MV-4-11 (cell line): ENCODE measurements around the gene MFRP.

ENCODE experiments used
- DNase-seq: peaks from one replicate; lab custom pipeline; 2025; lab: John Stamatoyannopoulos, UW

MFRP gene

DNA sequence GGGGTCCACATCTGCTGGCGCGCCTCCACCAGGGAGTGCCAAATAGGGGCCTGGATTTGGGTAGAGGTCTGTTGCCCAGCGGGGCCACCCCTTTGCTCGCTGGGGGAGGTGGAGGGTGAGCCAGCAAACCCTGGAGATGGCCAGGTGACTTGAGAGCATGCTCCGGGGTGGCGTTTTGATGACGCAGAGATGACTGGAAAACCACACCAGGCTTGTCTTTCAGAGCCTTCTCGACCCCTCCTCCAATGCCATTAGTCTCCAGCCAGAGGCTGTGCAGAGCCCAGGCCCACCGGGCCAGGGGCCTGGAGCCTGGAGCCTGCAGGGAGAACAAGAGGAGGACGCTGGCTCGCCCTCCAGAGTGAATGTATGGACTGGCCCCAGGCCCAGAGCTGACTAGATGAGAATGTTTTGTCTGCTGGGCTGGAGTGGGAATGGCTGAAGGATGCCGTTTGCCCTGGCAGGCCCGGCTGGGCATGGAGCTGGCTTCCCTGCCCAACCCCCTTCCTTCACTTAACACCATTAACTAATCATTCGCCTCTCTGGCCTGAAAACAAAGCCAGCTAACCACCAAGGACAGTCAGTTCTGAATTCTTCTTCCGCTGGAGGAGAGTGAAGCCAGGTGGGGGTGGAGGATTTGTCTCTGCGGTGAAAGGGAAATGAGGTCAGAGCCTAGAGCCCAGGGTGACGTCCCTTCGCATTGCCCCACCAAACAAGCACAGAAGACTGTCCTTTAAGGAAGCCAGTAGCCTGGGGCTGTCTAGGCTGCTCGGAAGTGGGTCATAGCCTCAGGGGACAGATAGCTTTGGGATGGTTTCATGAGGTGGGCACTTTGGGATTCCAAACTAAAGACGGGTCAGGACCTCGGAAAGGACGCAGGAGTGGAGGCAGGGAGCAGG is 28.0 kb downstream of the MFRP start:
- DNase-seq, result peak; percentile 76

DNA sequence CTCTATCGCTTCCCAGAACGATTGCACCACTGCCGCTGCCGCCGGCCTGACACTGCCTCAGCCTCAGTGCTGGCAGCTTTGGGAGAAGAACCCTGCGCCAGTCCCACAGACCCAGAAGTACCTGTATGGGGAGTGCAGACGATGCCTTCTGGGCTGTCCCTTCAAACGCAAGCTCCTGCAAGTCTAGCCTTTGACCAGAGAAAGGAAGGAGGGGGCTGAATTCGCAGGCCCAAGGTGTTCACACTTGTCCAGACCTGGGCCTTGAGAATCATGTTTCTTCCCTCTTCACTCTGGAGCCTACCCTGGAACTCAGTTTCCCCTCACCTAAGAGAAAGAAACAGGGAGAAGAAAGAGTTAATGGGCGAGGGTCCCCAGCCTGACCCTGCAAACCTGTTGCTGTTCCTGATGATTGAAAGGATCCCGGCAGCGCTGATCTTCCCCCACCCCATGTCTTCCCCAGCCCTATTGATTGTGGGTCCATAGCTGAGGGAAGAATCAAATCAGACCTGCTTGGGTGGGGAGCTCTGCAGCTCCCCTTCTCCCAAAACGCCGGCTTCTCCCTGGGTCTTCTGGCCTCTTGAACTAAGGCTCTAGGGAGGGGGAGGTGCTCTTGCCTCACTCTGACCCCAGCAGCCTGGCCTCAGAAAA is 28.8 kb downstream of the MFRP start:
- no peak for DNase-seq

- DNase-seq, result no peak
These were observed 29.5 kb downstream of the MFRP start, which contains the start of gene MCAM for GRCh38 chr11:119316729-119317591. Gene MCAM (minus strand): TSS chr11:119317130. CDS start chr11:119317101, 29 bp downstream.

DNA sequence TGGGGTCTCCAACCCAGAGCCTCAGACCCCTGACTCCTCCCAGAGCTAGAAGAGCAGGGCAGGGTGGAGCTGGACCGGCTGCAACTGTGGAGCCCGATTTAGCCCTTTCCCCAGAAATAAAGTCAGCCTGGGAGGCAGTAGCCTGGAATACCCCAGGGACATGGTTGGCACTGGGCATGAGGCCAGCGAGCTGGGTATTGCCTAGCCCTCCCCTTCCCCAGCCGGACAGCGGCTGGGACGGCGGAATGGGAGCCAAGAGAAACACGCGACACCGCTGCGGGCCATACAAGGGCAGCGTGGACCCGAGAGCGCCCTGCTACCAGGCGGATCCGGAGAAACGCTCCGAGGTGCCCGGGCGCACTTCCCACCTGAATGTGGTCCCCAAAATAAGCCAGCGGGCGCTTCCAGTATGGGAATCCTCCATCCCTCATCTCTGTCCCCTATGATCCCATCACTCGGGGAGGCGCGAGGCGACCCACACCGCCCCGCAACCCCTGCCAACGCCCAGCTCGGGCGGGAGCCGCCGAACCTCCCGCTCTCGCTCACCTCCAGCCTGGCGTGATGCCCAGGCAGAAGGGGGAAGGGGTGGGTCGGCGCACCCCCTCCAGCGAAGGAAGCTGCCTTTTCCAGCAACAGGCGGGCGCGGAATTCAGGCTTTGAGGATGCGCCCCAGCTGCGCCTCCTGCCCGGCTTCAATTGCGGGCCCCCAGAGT is 30.3 kb downstream of the MFRP start:
- no peak for DNase-seq

- no peak for DNase-seq
These were observed 31.1 kb downstream of the MFRP start for GRCh38 chr11:119315131-119316015.

DNA sequence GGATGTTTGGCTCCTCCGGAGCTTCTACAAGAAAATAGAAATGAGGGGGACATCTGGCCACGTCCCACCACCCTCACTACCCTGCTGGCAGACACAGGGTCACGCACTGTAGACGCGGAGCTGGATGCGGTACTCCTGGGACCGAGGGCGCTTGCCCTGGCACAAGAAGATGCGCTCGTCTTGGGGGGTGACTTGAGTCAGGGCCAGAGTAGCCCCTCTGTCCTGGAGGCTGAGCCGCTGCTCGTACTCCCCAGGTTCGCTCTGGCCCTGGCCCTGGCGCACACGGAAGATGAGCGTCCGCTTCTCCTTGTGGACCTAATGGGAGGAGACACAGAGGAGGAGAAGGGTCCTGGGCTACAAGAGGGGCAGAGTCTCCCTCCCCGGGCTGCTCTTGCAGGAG is 31.8 kb downstream of the MFRP start:
- DNase-seq, result no peak

DNA sequence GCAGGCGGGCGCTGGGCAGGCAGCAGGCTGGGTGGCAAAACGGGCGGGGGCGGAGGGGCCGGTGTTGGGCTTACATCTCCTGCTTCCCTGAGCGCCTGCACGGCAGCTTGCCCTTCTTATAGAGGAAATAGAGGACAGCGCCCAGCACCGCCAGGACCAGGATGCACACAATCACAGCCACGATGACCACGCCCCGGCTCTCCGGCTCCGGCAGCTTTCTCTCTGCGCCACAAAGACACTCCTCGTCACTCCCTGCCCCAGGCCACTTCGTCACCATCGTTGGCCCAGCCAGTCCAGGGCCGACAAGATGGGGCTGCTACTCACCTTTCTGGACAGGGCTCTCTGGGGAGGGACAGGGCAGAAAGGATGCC is 35.8 kb downstream of the MFRP start:
- no peak for DNase-seq

GRCh38 chr11:119309953-119310681 is 36.4 kb downstream of the MFRP start:
- DNase-seq, result no peak

DNA sequence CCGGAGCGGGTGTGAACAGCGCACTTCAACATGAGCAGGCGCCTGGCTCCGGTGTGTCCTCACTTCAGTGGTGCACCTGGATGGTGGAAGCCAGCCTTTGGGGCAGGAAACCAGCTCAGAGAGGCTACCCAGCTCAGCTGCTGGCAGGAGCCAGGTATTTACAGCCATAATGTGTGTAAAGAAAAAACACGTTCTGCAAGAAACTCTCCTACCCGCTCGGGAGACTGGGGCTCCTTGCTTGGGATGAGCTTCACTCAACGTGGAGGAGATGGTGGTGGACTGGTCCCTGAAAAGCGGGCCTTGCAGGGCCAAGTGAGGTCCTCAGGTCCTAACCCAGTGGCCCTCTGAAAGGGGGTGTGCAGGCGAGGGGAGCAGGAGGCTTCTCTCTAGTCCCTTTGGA is 37.1 kb downstream of the MFRP start:
- no peak for DNase-seq

- no peak for DNase-seq
These were observed 38.5 kb downstream of the MFRP start for GRCh38 chr11:119307974-119308373.

DNA sequence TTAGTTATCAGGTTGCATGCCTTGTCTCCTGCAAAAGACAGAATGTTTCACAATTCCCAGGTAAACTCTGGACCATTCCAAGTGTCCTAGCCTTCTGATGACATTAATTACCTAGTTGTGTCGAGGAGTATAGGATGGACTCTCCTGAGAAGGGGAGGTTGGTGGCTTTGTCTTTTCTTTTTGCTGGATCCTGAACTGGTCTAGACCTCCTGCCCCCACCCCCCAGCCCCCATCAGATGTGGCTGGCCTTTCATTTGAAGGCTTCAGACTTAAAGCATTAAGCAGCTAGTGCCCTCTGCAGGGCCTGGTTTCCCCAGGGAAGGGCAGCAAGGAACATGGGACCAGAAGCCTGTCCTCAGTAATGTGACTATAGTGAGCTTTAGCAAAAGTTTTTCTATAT is 39.3 kb downstream of the MFRP start:
- DNase-seq, result no peak

- peak; percentile 61 for DNase-seq
These were observed 40.1 kb downstream of the MFRP start for GRCh38 chr11:119306373-119306890.

DNA sequence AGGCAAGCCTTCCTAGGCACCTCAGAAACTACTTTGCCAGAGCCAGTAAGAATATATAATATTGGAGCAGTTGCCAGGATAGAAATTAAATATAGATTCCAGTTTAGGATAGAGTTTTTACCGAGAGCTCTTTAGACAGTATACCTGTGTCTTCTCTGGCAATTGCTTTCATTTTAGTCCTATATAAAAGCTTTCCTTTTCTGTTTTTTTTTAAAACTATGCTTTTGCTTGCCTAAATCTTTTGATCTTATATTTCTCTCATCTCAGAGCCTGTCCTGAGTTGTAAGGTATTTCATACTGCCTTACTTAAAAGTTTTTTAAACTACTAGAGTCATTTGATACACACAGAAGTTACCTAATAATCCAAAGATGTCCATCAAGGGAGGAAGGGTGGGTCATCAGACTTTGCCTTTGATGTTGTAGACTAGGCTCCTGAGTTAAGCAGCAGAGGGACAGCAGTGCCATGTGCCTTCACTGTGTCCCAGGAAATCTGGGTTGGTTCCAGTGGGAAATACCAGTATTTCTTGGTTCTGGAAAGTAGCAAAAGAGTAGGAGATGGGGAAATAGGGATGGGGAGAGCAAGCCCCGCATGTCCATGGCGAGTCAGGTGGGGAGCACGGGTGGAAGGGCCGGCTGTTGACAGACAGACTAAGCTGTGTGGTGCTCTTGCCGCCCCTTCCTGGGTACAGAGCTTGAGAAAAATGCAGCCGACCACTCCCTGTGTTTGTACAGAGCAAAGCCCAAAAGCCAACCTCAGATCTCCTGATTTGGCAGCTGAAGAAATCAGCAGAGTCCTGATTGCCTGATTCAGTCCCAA is 40.7 kb downstream of the MFRP start:
- DNase-seq, result no peak

DNA sequence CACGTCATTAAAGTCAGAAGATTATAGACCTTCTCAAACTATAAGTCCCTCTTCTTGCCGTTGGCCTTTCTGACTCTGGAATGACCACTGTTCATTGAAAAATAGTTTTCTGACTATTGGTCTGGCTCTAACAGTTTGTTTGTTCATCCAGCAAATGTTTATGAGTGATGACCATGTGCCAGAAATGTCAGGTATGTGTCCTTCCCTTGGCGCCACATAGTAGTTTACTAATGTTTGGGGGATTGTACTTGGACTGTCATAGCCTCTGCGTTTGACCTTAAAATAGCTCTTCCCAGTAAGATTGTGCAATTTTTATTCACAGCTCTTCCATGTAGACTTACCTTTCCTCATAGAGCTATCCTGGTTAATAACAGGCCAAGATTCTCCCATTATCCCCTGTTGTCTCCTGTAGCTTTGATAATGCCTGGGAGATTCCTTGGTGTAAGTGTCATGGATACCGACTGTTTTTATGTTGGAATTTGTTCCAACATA is 43.2 kb downstream of the MFRP start:
- no peak for DNase-seq

DNA sequence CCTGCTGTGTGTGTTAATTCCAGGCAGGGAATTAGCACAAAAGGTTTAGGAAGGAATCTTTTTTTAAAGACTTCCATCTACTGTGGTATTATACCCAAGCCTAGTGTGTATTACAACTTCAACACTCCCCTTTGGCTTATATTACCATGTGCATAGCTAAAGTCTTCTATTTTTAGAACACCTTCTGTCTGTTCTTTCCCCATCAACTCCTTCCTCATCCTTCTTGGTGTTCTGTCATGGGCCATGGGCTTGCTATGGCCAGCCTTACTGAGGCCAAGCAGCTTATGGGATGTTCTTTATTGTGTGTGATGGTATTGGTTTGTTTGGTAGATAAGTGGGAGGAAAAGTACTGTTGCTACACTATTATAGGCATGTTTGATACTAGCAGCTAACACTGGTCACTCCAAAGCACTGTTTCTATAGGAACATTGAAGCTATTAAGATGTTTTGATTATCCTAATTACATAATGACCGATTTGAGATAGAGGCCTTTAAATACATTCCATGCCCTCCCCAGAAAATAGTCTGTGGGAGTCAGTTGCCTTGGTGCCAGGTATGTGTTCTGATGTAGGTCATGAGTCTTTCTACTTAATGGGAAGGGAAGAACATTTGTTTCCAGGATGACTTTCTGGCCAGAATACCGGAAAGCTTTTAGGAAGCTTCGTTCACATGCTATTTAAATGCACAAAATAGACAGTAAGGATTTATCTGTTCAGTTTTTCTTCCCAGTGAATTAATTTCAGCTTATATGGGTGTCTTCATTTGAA is 46.1 kb downstream of the MFRP start:
- no peak for DNase-seq

DNA sequence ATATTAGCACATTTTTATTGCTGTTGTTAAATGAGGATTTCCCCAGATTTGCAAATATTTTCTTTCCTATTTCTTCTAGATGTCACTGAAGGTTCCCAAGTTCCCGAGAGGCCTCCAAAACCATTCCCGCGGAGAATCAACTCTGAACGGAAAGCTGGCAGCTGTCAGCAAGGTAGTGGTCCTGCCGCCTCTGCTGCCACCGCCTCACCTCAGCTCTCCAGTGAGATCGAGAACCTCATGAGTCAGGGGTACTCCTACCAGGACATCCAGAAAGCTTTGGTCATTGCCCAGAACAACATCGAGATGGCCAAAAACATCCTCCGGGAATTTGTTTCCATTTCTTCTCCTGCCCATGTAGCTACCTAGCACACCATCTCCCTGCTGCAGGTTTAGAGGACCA is 47.1 kb downstream of the MFRP start:
- DNase-seq, result no peak

DNA sequence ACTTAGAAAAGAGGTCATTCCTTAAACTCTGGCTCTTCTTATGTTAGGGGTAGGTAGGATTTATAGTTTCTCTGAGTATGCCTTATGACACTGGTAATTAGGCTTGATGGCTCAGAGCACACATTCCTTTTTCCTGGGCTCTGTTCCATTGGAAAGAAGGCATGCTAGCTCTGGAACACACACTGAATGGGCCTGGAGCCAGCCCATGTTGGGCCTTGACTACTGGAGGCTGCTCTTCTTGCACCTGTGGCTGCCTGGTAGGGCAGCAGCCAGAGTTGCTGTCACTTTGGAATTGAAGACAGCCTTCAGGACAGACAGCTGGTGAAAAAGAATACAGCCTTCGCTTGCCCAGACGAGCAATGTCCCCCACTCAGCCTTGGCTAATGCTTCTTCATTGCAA is 47.8 kb downstream of the MFRP start:
- DNase-seq, result no peak

- DNase-seq, result no peak
These were observed 48.6 kb downstream of the MFRP start for GRCh38 chr11:119297938-119298337.
